GM23248 (cell line): ENCODE results near the gene SH3RF1.

Experiments used
- EZH2 ChIP-seq: fragments of 200-600 bp; sonication (generic); IDR thresholded peaks from 2 replicates; pipeline ENCODE4 v1.6.1; 2018; ENCODE audit warnings: antibody characterized with exemption, mild to moderate bottlenecking; ENCODE audit not compliant: insufficient read depth, poor library complexity, severe bottlenecking
- EZH2phosphoT487 ChIP-seq: fragments of 200-600 bp; sonication (generic); IDR thresholded peaks from 2 replicates; pipeline ENCODE4 v1.6.1; 2018; ENCODE audit warnings: antibody characterized with exemption, moderate library complexity, mild to moderate bottlenecking, low read depth; ENCODE audit not compliant: insufficient read depth

GRCh38 chr4:169253113-169253671 is 17.6 kb downstream of the SH3RF1 start:
- TF ChIP-seq EZH2 (no peak), EZH2phosphoT487 (no peak)
